ENCODE data around the gene CNTN3.

The CNTN3 gene

GRCh38 chr3:74606996-74607395 lies 7.5 kb downstream of the CNTN3 start:
- DNase-seq = no peak

GRCh38 chr3:74605437-74605836 lies 9.0 kb downstream of the CNTN3 start:
- no peak for DNase-seq

- no peak for DNase-seq
These were observed 11.2 kb downstream of the CNTN3 start for GRCh38 chr3:74603292-74603691.

- no peak for DNase-seq
These were observed 12.0 kb downstream of the CNTN3 start for GRCh38 chr3:74602471-74602870.

- DNase-seq = no peak
These were observed 12.7 kb downstream of the CNTN3 start for GRCh38 chr3:74601793-74602192.

- no peak for DNase-seq
These were observed 14.9 kb downstream of the CNTN3 start for GRCh38 chr3:74599564-74599963.

- DNase-seq = no peak
These were observed 21.3 kb downstream of the CNTN3 start for GRCh38 chr3:74593152-74593551.

- DNase-seq = no peak
These were observed 22.1 kb downstream of the CNTN3 start for GRCh38 chr3:74592359-74592758.

- no peak for DNase-seq
These were observed 22.5 kb downstream of the CNTN3 start for GRCh38 chr3:74591946-74592345.

GRCh38 chr3:74591342-74591741 lies 23.1 kb downstream of the CNTN3 start:
- DNase-seq = no peak

- DNase-seq = no peak
These were observed 23.7 kb downstream of the CNTN3 start for GRCh38 chr3:74590620-74591262.

GRCh38 chr3:74584782-74585181 lies 29.7 kb downstream of the CNTN3 start:
- DNase-seq = no peak

- no peak for DNase-seq
These were observed 31.5 kb downstream of the CNTN3 start for GRCh38 chr3:74582982-74583381.

- DNase-seq = no peak
These were observed 38.6 kb downstream of the CNTN3 start for GRCh38 chr3:74575857-74576256.

- no peak for DNase-seq
These were observed 43.3 kb downstream of the CNTN3 start for GRCh38 chr3:74571118-74571517.
